SK-N-MC (cell line): Measurements from ENCODE around the gene B9D1.

Experiments
- EZH2 ChIP-seq: fragments of 200-600 bp; sonication (generic); IDR thresholded peaks from one replicate; pipeline ENCODE4 v1.6.1; 2017; ENCODE audit warnings: antibody characterized with exemption
- FOXP2 ChIP-seq: optimal IDR thresholded peaks from 2 replicates; pipeline ENCODE3; 2011; ENCODE audit warnings: mild to moderate bottlenecking, moderate library complexity; ENCODE audit not compliant: insufficient read depth; ENCODE audit errors: extremely low read length, control extremely low read depth
- POLR2AphosphoS5 ChIP-seq: IDR thresholded peaks from 2 replicates; pipeline ENCODE4 v1.6.1; 2012; ENCODE audit warnings: mild to moderate bottlenecking, low read depth, low read length, borderline replicate concordance

- TF ChIP-seq EZH2 (no peak), POLR2AphosphoS5 (no peak), FOXP2 (no peak)
Observed at GRCh38 chr17:19375732-19376131, 13.2 kb upstream of the B9D1 start.
